Keratinocyte (primary cell): Measurements from ENCODE around the gene AUNIP. TPM values are rescaled to one million over a fixed set of nuclear protein-coding genes. Genes with fewer than 3 reads are reported as not detected.

Experiments
- DNase-seq: peaks from one replicate; pipeline ENCODE4 v3.0.0-alpha.2; 2011; ENCODE audit warnings: low read depth, missing footprints, low spot score
- FAIRE-seq: peaks from 2 replicates; lab custom pipeline; 2011; peaks lifted over from hg19 to GRCh38; lab: Jason Lieb, UNC
- H2AFZ ChIP-seq: 2 replicates; pipeline ENCODE4 v1.6.0; 2012; ENCODE audit warnings: low read length, control low read depth, inconsistent platforms; ENCODE audit not compliant: control insufficient read depth
- H3K27ac ChIP-seq: 2 replicates; pipeline ENCODE4 v1.5.1; 2011; ENCODE audit warnings: low read length; ENCODE audit not compliant: control insufficient read depth, insufficient read depth
- H3K27me3 ChIP-seq: 3 replicates; pipeline ENCODE4 v1.6.0; 2011; ENCODE audit warnings: low read length; ENCODE audit not compliant: control insufficient read depth, insufficient read depth; ENCODE audit errors: extremely low read depth
- H3K36me3 ChIP-seq, 2 experiments: 2 replicates in 1 of 2; 3 replicates in 1 of 2; pipeline ENCODE4 v1.5.1; 2011; ENCODE audit warnings: low read length in 2 of 2, mild to moderate bottlenecking in 1 of 2; ENCODE audit not compliant: control insufficient read depth in 2 of 2, insufficient read depth in 2 of 2; ENCODE audit errors: extremely low read depth in 1 of 2
- H3K4me1 ChIP-seq: 3 replicates; pipeline ENCODE4 v1.5.1; 2011; ENCODE audit warnings: low read length; ENCODE audit not compliant: control insufficient read depth, insufficient read depth; ENCODE audit errors: extremely low read depth
- H3K4me2 ChIP-seq: 3 replicates; pipeline ENCODE4 v1.6.0; 2011; ENCODE audit warnings: low read depth, low read length; ENCODE audit not compliant: control insufficient read depth, insufficient read depth; ENCODE audit errors: extremely low read depth
- H3K4me3 ChIP-seq, 3 experiments: fragments of 200-600 bp in 1 of 3; sonication (generic) in 1 of 3; 2 replicates in 2 of 3; 3 replicates in 1 of 3; pipeline ENCODE4 v1.5.1; 2011 to 2016; ENCODE audit warnings: low read length in 3 of 3, mild to moderate bottlenecking in 3 of 3, control low read depth in 2 of 3, inconsistent platforms in 1 of 3, low read depth in 1 of 3, mixed read lengths in 1 of 3, mixed run types in 1 of 3, moderate library complexity in 1 of 3; ENCODE audit not compliant: control insufficient read depth in 2 of 3, insufficient read depth in 2 of 3; ENCODE audit errors: extremely low read depth in 1 of 3
- H3K79me2 ChIP-seq: 2 replicates; pipeline ENCODE4 v1.6.0; 2012; ENCODE audit warnings: low read length; ENCODE audit not compliant: control insufficient read depth, insufficient read depth
- H3K9ac ChIP-seq: 3 replicates; pipeline ENCODE4 v1.6.0; 2011; ENCODE audit warnings: low read length; ENCODE audit not compliant: control insufficient read depth, insufficient read depth; ENCODE audit errors: extremely low read depth
- H3K9me1 ChIP-seq: 3 replicates; pipeline ENCODE4 v1.6.0; 2011; ENCODE audit warnings: low read length; ENCODE audit not compliant: control insufficient read depth, insufficient read depth; ENCODE audit errors: extremely low read depth
- H3K9me3 ChIP-seq: 2 replicates; pipeline ENCODE4 v1.5.1; 2012; ENCODE audit warnings: low read depth, low read length; ENCODE audit not compliant: control insufficient read depth
- H4K20me1 ChIP-seq: 3 replicates; pipeline ENCODE4 v1.6.0; 2011; ENCODE audit warnings: low read length; ENCODE audit not compliant: control insufficient read depth, insufficient read depth; ENCODE audit errors: extremely low read depth
- CTCF ChIP-seq, 3 experiments: IDR thresholded peaks in 1 of 3; conservative IDR thresholded peaks in 1 of 3; optimal IDR thresholded peaks in 1 of 3; 2 replicates in 2 of 3; 3 replicates in 1 of 3; pipeline versions ENCODE3 to v1.5.1; 2011; ENCODE audit warnings: low read length in 3 of 3, mild to moderate bottlenecking in 3 of 3, moderate library complexity in 2 of 3, control low read depth in 1 of 3, inconsistent platforms in 1 of 3; ENCODE audit not compliant: insufficient read depth in 2 of 3; ENCODE audit errors: extremely low read depth in 1 of 3
- EZH2 ChIP-seq: IDR thresholded peaks from one replicate; pipeline ENCODE4 v1.6.1; 2012; ENCODE audit warnings: inconsistent platforms, mild to moderate bottlenecking, low read length, moderate library complexity
- dilution Hi-C: fragments of 300-500 bp; cut with MboI; formaldehyde crosslinking; loops from one replicate; pipeline ENCODE4 v1.7.0; 2020; ENCODE audit warnings: low sequenced_read_pairs; ENCODE audit not compliant: extremely low pct_ligation_motif_present
- polyA plus RNA-seq, 5 experiments: library from polyadenylated mRNA; depleted of rRNA in 3 of 5; stranded (reverse) in 3 of 5; stranded (forward) in 1 of 5; unstranded in 1 of 5; fragments of >200 nt; gene quantifications; 1 replicate in 1 of 5; 2 replicates in 3 of 5; 3 replicates in 1 of 5; pipeline versions ENCODE4 v1.2.1 to v1.2.3, GENCODE V29; 2011 to 2012; ENCODE audit warnings: missing spikeins in 2 of 5, low read depth in 1 of 5, low replicate concordance in 1 of 5

The AUNIP gene
- polyA plus RNA-seq, 1 donor (not counting 4 experiments of a cell fraction or from before 2014, with no cell fraction given): 9.3 TPM

- FAIRE-seq: no peak
- H3K4me1 ChIP-seq: peaks cover 7% of the 10 kb centered on the region
- dilution Hi-C loops: no loop called here
Measured at GRCh38 chr1:25863486-25864262, 4.4 kb upstream of the AUNIP start.

GRCh38 chr1:25862785-25863485, 3.7 kb upstream of the AUNIP start:
- Histone ChIP-seq H3K4me1 (peaks cover 13% of the 10 kb centered on the region), H3K9ac (no peak overlapping the region), H3K79me2 (peaks cover 11% of the 10 kb centered on the region), H2AFZ (no peak overlapping the region), H3K9me3 (no peaks in the 10 kb centered on the region), H3K36me3 (peaks cover 12 to 22% of the 10 kb centered on the region in 2 experiments), H3K4me2 (no peak overlapping the region), H4K20me1 (no peaks in the 10 kb centered on the region), H3K9me1 (no peaks in the 10 kb centered on the region), H3K27ac (no peak overlapping the region), H3K27me3 (no peaks in the 10 kb centered on the region), H3K4me3 (no peak overlapping the region)
- no peak for DNase-seq
- TF ChIP-seq EZH2 (no peak), CTCF (optimal IDR thresholded peaks at IDR 0.05 in 1 of 3, IDR thresholded peaks at IDR 0.05 in 1 of 3, conservative IDR thresholded peaks at IDR 0.05 in 1 of 3; ENCODE audit: extremely low read depth in 1 of 3, insufficient read depth in 2 of 3, low read length in 3 of 3) (no peak)
- dilution Hi-C loops: no loop called here
- FAIRE-seq: no peak

More at GRCh38 chr1:25863486-25864262, 4.4 kb upstream of the AUNIP start:
- TF ChIP-seq EZH2: no peak
- TF ChIP-seq CTCF (optimal IDR thresholded peaks at IDR 0.05 in 1 of 3, IDR thresholded peaks at IDR 0.05 in 1 of 3, conservative IDR thresholded peaks at IDR 0.05 in 1 of 3; ENCODE audit: extremely low read depth in 1 of 3, insufficient read depth in 2 of 3, low read length in 3 of 3): peak in 2 of 3 experiments; percentile 17 to 36
- H3K9me3 ChIP-seq: no peaks in the 10 kb centered on the region
- H3K9me1 ChIP-seq: no peaks in the 10 kb centered on the region
- H2AFZ ChIP-seq: no peak overlapping the region
- peaks cover 5% of the 10 kb centered on the region for H3K79me2 ChIP-seq
- H4K20me1 ChIP-seq: no peaks in the 10 kb centered on the region
- DNase-seq: no peak
- H3K9ac ChIP-seq: no peak overlapping the region
- peaks cover 12 to 22% of the 10 kb centered on the region in 2 experiments for H3K36me3 ChIP-seq
- H3K27me3 ChIP-seq: no peaks in the 10 kb centered on the region
- H3K4me3 ChIP-seq: no peak overlapping the region
- H3K27ac ChIP-seq: no peak overlapping the region
- H3K4me2 ChIP-seq: no peak overlapping the region
